HG03457 (cell line): Measurements from ENCODE around the gene CD81.
"Not testable (repeated sequence)": the region's sequence is repeated elsewhere in the genome, so short reads cannot be mapped to it uniquely, and the experiment has no call there.

Experiments
- ATAC-seq: cut with Tn5 transposase; IDR thresholded peaks from one replicate; pipeline ENCODE4 v1.9.1; 2021; ENCODE audit warnings: moderate number of reproducible peaks; ENCODE audit not compliant: unreplicated experiment

CD81 gene, protein sequence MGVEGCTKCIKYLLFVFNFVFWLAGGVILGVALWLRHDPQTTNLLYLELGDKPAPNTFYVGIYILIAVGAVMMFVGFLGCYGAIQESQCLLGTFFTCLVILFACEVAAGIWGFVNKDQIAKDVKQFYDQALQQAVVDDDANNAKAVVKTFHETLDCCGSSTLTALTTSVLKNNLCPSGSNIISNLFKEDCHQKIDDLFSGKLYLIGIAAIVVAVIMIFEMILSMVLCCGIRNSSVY

DNA sequence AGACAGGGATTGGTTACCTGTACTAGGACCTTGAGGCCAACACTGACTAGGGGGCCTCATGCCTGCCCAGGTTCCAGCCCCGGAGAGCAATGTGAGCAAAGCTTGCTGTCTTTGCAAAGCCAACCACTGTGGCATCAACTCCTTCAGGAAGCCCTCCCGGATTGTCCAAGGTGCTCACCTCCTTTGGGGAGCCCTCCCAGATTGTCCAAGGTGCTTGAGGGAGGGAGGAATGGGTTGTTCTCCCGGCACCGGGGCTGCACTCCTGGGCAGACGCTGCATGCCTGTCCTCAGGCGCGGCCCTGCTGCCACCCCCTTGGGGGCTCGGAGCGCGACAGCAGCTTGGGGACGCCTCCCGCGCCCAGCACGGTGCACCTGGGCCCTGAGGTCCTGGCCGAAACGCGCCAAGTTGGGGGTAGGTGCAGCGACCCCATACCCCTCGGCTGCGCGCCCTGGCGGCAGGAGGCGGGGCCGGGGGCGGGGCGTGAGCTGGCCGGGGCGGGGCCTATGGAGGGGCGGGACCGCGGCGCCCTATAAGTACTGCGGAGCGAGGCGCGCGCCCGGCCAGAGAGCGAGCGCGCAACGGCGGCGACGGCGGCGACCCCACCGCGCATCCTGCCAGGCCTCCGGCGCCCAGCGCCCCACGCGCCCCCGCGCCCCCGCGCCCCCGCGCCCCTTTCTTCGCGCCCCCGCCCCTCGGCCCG, at the start of gene CD81:
CD81 (plus strand) TSS at position 560 of the 701 bp plus-strand sequence. CDS start 240 bp downstream, outside the sequence.
- ATAC-seq = no peak

DNA sequence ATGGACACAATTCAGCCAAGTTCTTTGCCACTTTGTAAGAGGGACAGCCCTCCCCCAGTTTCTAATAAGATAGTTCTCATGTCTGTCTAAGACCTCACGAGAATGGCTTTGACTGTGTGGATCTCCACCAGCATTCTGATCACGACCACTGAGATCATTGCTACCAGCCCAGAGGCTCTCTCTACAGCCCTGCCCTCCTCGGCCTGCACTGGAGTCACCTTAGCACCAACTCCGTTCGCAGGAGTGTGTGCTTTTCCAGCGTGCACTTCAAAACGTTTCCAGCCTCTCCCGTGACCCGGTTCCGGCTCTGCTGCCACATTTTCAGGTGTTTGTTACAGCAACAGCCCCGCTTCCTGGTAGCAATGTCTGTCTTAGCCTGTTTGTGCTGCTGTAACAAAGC, 49.1 kb upstream of the CD81 start:
- no peak for ATAC-seq

DNA sequence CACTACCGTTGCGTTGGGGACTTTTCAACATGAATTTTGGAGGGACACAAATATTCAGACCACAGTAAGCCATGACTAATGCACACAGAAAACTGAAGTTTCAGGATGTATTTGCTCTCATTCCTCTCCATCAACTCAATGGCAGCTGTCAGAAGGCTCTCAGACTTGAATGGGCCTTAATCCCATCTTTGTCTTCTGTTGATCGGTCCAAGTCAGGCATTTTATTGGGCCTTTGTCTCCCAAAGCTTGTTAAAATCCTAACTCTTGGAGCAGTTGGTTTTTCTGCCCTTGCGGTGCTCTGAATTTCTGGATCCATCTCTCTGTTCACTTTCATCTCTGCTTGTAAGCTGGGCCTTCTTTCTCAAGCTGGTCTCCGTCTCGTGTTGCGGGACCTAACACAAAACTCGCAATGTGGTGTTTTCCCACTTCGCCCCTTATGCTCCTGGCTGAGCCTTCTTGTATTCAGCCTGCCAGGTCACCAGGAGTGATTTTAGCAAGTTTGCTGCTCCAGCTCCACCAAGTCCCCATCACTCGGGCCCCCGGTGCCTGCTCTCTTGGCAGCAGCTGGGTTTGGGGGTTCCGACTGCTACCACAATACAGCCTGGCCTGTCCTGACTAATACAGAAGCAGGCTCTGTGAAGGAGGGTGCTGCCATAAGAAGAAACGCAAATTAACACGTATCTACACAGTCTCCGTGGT, 48.3 kb upstream of the CD81 start:
- ATAC-seq = no peak

DNA sequence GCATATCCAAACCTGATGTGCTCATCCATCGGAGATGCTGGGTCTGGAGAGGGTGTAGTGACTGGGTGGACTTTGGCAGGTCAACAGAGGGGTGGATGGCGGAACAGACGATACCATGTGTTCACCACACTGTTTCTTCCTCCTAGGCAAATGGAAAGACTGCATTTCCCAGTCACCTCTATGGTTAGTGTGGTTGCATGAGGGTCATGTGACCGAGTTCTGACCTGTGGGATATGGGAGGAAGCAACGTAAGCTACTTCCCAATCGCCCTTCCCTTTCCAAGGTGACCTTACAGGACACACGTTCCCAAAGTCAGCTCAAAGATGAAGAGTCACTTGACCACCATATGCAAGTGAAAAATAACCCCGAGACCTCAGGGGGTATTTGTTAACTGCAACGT, 47.6 kb upstream of the CD81 start:
- ATAC-seq = no peak

DNA sequence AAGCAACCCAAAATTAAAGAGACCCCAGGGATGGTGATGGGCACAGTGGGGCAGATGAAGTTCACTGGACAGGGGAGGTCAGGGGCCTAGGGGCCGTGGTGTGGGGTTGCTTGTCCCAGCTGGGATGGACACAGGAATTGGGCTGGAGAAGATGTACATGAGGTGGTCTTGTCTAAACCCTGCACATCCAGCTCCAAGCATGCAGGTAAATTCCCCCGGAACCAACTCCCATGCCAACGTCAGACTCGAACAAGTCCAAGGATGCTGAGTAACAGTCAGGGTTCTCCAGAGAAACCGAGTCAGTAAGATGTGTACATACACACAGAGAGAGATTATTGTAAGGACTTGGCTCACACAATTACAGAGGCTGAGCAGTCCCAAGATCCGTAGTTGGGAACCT, 46.4 kb upstream of the CD81 start:
- ATAC-seq = no peak

DNA sequence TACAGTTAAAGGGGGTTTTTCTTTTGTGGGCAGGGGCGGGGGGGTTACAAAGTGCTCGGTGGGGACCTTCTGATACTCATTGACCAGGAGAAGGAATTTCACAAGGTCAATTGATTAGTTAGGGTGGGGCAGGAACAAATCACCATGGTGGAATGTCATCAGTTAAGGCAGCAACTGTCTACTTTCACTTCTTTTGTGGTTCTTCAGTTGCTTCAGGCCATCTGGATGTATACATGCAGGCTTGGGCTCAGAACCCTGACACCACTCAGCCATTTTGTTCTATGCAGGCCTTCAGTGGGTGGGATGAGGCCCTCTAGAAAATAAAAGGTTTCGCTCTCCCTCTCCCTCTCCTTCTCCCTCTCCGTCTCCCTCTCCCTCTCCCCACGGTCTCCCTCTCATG, 45.7 kb upstream of the CD81 start:
- no peak for ATAC-seq

DNA sequence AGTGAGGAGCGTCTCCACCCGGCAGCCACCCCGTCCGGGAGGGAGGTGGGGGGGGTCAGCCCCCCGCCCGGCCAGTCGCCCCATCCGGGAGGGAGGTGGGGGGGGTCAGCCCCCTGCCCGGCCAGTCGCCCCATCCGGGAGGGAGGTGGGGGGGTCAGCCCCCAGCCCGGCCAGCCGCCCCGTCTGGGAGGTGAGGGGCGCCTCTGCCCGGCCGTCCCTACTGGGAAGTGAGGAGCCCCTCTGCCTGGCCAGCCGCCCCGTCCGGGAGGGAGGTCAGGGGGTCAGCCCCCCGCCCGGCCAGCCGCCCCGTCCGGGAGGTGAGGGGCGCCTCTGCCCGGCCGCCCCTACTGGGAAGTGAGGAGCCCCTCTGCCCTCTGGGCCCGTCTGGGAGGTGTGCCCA, 44.5 kb upstream of the CD81 start:
- not testable (repeated sequence) for ATAC-seq

DNA sequence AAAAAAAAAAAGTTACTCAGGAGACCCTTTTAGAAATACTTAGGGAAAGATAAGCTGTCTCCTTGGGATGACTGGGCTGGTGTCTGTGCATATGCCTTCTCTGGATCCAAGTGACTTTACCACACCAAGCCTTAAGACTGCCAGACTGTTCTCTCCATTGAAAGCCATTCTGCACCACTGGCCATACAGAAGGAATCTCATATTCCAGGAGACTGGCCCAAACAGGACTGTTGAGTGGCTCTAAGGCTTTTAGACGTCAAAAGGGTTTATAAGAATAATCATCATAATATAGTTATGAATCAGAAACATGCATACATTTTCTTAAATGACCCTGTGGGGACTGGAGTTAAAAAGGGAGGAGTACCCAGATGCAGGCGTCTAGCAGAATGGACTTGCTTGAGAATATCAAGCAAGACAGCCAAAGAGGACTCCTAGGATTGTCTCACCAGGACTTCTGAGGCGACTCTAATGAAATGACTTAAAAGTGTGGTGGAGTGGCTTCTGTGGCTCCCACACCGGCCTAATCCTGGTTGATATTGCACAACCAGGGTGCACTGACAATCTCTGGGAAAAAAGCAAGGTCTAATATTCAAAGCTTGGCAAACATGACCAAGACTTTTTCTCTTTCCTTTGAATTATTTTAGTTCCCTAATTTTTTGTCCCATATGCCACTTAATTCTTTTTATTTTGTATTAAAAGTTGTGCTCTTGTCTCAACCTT, 43.5 kb upstream of the CD81 start:
- ATAC-seq = not testable (repeated sequence)

DNA sequence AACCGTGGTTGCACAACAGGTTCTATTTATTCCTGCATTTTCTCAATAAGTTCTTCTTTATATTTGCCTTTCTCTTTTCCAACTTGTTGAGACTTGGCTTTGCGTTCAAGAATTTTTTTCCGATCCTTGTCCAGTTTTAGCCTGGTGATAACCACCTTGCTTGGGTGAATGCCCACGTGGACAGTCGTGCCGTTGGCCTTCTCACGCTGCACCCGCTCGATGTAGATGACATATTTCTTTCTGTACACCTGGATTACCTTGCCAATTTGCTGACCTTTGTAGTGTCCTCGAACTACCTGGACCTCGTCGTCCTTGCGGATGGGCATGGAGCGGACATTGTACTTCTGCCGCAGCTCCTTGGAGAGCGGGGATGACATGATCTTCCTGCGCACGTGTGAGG, 41.8 kb upstream of the CD81 start:
- not testable (repeated sequence) for ATAC-seq

DNA sequence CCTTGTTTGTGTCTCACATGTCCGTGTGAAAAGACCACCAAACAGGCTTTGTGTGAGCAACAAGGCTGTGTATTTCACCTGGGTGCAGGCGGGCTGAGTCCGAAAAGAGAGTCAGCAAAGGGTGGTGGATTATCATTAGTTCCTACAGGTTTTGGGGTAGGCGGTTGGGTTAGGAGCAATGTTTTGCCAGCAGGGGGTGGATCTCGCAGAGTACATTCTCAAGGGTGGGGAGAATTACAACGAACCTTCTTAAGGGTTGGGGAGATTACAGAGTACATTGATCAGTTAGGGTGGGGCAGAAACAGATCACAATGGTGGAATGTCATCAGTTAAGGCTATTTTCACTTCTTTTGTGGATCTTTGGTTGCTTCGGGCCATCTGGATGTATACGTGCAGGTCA, 38.4 kb upstream of the CD81 start:
- not testable (repeated sequence) for ATAC-seq

DNA sequence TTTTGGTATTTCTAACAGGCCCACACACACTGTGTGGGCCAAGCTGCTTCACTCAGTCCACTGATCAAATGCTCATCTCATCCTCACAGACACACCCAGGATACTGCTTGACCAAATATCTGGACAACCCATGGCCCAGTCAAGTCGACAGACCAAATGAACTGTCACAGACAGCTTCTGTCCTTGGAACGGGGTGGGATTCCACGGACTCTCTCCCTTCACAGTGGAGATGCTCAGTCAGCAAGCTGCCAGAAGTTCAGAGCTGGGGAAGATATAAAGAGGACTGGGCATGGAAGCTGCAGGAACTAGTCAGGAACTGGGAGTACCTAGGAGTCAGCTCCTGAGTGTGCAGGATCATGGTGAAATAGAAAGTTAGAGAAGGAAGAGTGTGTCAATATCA, 34.6 kb upstream of the CD81 start:
- no peak for ATAC-seq

DNA sequence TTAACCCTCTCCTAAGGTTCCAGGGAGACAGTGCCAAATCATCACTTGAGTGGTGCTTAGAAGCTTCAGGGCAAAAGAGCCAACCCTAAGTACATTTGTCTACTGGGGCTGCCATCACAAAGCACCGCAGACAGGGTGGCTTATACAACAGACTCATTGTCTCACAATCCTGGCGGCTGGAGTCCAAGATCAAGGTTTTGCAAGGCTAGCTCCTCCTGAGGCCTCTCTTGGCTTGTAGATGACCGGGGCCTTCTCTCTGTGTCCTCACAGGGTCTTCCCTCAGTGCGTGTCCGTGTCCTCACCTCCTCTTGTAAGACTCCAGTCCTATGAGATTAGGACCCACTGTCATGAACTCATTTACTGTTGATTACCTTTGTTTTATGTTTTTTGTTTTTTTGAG, 34.1 kb upstream of the CD81 start:
- ATAC-seq = no peak

DNA sequence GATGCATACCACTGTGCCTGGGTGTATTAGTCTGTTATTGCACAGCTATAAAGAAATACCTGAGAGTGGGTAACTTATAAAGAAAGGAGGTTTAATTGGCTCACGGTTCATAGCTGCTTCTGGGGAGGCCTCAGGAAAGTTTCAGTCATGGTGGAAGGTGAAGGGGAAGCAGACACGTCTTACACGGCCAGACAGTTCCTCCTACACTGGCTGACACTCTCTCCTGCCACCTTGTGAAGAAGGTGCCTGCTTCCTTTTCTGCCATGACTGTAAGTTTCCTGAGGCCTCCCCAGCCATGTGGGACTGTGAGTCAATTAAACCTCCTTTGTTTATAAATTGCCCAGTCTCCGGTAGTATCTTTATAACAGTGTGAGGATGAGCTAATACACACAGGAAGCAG, 33.6 kb upstream of the CD81 start:
- no peak for ATAC-seq

DNA sequence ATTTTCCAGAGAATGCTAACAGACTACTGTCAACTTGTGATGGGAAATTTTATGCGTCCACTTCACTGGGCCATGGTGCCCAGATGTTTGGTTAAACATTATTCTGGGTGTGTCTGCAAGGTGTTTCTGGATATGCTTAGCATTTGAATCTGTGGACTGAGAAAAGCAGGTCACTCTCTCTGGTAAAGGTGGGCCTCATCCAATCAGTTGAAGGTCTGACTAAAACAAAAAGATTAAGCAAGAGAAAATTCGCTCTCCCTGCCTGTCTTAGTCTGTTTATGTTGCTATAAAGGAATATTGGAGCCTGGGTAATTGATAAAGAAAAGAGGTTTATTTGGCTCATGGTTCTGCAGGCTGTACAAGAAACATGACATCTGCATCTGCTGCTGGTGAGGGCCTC, 32.1 kb upstream of the CD81 start:
- ATAC-seq = no peak

DNA sequence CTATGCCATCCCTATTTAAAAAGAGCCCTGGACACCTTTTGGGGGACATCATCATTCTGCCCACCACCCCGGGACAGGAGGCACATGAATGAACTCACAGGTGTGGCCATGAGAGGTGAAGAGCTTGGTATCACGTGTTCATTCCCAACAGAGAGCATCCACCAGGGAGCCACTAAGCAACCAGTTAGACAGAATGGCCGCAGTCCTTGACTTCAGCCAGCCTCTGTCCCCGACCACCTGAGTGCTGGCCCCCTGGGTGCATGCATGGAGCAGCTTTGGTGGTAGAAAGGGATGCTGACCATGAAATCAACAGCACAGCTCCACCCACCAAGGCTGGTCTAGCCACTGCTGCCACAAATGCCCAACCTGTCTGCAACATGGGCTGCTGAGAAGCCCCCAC, 31.1 kb upstream of the CD81 start:
- no peak for ATAC-seq

DNA sequence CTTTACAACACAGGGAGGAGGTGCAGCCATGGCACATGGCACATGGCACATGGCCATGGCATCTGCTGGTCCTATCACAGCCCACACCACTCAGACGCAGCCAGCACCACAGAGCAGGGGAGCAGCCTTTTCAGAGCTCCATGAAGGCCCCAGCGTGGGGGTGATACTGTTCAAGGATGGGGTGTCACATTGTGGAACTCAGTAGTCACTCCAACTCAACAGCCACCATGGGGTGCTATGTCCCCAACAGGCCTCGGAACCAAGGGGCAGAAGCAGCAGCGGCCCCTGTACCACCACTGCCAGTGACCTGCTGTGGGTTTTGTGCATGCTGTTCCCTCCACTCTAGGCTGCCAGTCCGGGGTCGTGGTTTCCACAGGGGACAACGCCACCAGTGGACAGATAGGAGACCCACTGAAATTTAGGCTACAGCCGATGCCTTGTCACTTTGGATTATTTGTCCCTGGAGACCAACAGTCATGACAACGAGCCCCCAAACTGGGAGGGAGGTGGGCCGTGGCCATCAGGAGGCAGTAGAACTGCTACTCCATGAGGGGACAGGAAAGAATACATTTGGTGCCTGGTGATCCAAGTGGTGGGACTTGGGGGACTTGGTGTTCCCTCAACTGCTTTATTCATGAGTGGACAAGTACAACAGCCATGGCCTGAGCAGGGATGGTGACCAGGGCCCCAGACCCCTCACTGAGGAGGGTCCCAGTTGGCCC, 30.4 kb upstream of the CD81 start:
- no peak for ATAC-seq

DNA sequence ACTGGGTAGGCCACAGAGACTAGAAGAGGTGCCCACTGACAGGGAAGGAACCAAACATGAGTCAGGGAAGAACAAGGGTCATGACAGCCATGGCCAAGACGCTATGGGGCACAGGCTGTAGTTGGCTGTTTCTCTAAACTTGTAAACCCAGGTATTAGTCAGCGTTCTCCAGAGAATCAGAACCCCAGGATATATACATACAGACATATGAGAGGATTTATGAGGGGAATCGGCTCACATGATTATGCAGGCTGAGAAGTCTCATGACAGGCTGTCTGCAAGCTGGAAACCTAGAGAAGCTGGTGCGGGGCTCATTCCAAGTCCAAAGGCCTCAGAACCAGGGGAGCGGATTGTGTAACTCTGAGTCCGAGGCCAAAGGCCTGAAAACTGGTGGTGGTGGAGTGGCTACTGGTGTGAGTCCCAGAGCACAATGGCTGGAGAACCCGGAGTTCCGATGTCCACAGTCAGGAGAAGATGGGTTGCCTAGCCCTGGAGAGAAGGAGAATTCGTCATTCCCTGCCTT, 29.7 kb upstream of the CD81 start:
- ATAC-seq = no peak

DNA sequence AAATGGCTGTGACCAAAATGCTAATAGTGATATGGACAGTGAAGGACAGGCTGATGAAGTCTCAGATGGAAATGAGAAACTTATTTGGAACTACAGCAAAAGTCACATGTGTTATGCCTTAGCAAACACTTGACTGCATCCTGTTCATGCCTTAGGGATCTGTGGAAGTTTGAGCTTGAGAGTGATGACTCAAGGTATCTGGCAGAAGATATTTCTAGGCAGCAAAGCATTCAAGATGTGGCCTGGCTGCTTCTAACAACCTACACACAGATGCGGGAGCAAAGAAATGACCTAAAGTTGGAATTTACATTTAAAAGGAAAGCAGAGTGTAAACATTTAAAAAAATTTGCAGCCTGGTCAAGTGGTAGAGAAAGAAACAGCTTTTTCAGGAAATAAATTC, 28.1 kb upstream of the CD81 start:
- no peak for ATAC-seq

DNA sequence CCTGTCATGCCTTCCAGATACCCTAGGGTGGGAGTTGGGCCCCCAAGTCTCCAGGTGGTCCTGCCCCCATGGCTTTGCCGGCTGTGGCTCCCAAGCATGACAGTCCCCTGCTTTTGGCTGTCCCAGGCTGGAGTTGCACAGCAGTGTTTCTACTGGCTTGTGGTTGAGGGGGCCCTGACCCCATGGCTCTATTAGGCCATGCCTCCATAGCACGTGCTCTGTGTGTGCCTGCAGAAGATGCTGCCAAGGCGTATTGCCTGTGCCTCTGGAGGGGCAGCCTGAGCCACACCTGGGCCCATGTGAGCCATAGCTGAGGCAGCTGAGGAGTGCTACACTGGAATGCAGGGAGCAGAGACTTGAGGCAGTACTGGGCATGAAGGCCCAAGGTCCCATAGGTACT, 25.4 kb upstream of the CD81 start:
- no peak for ATAC-seq

DNA sequence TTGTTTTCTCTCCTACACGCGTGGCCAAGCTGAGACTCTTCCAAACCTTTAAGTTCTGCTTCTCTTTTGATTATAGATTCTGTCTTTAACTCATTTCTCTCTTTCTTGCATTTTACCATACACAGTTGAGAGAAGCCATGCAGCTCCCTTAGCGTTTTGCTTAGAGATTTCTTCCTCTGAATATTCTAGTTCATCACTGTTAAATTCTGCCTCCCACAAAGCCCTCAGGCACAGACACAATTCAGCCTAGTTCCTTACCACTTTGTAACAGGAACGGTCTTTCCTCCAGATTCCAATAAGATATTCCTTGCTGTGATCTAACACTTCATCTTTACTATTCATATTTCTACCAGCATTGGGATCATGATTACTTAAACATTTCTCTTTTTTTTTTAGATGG, 24.7 kb upstream of the CD81 start:
- ATAC-seq = no peak
